GM21423 (cell line): ENCODE results near the gene AVPI1.
"Not testable (repeated sequence)": the region's sequence is repeated elsewhere in the genome, so short reads cannot be mapped to it uniquely, and the experiment has no call there.

Experiments used
- ATAC-seq: cut with Tn5 transposase; IDR thresholded peaks from one replicate; pipeline ENCODE4 v1.9.1; 2021; ENCODE audit warnings: mild to moderate bottlenecking, moderate library complexity; ENCODE audit not compliant: unreplicated experiment

The AVPI1 gene

GRCh38 chr10:97642471-97643159 lies 44.4 kb downstream of the AVPI1 start:
- not testable (repeated sequence) for ATAC-seq

GRCh38 chr10:97640868-97641811 lies 45.9 kb downstream of the AVPI1 start:
- no peak for ATAC-seq

- peak; percentile 97 for ATAC-seq
These were observed 46.7 kb downstream of the AVPI1 start, which contains the start of gene PI4K2A for GRCh38 chr10:97640174-97640867. Gene PI4K2A (plus strand): TSS chr10:97640671. CDS start chr10:97640743, 72 bp downstream.

- ATAC-seq: not testable (repeated sequence)
These were observed 48.0 kb downstream of the AVPI1 start for GRCh38 chr10:97639090-97639489.

GRCh38 chr10:97635577-97635976 lies 51.5 kb downstream of the AVPI1 start:
- no peak for ATAC-seq

GRCh38 chr10:97633921-97634320 lies 53.1 kb downstream of the AVPI1 start:
- no peak for ATAC-seq

GRCh38 chr10:97632949-97633884 lies 53.8 kb downstream of the AVPI1 start, which contains the start of gene MORN4:
Gene MORN4 (minus strand): TSS chr10:97633500. CDS start chr10:97619653, 13,847 bp downstream.
- peak; percentile 99 for ATAC-seq

- ATAC-seq: no peak
These were observed 55.9 kb downstream of the AVPI1 start for GRCh38 chr10:97631098-97631497.

GRCh38 chr10:97629289-97629688 lies 57.8 kb downstream of the AVPI1 start:
- ATAC-seq: no peak

GRCh38 chr10:97628228-97628627 lies 58.8 kb downstream of the AVPI1 start:
- no peak for ATAC-seq

GRCh38 chr10:97627731-97628130 lies 59.3 kb downstream of the AVPI1 start:
- no peak for ATAC-seq
